VCaP (cell line): ENCODE results near the gene HOXA6.
A peak's percentile ranks its signal among the peaks of the same experiment; 100 is the strongest.

Source experiments
- H3K27ac ChIP-seq: fragments of 450-650 bp; 2 replicates; pipeline ENCODE4 v1.5.1; 2017
- CTCF ChIP-seq: fragments of 450-650 bp; conservative IDR thresholded peaks from 2 replicates; pipeline ENCODE4 v1.5.1; 2017; ENCODE audit warnings: mild to moderate bottlenecking, moderate library complexity

Gene HOXA6

GRCh38 chr7:27130540-27131389 is 16.8 kb downstream of the HOXA6 start, which contains the start of gene HOXA4:
Gene HOXA4 (minus strand): TSS chr7:27130757. CDS start chr7:27130733, 24 bp downstream.
- peak within 1 kb of the TSS; percentile 71 for H3K27ac ChIP-seq
- TF ChIP-seq CTCF: no peak

GRCh38 chr7:27129729-27130539 is 17.6 kb downstream of the HOXA6 start:
- peak; percentile 46 for TF ChIP-seq CTCF
- H3K27ac ChIP-seq: peak overlapping the region; percentile 71

- H3K27ac ChIP-seq: no peak overlapping the region
- TF ChIP-seq CTCF: no peak
Observed at GRCh38 chr7:27128776-27129728, 18.5 kb downstream of the HOXA6 start.

- H3K27ac ChIP-seq: no peak overlapping the region
- TF ChIP-seq CTCF: no peak
Observed at GRCh38 chr7:27128034-27128433, 19.5 kb downstream of the HOXA6 start.

GRCh38 chr7:27126596-27127327 is 20.8 kb downstream of the HOXA6 start:
- no peak for TF ChIP-seq CTCF
- H3K27ac ChIP-seq: no peak overlapping the region

- TF ChIP-seq CTCF: no peak
- H3K27ac ChIP-seq: no peak overlapping the region
Observed at GRCh38 chr7:27125986-27126394, 21.6 kb downstream of the HOXA6 start.
